Kidney (tissue), 14 donors: ENCODE results near the gene MRPS12. TPM values are rescaled to one million over a fixed set of nuclear protein-coding genes. Genes with fewer than 3 reads are reported as not detected.

Experiments used
- DNase-seq, 5 donors: peaks; one replicate each; pipeline ENCODE4 v3.0.0-alpha.2; 2013 to 2020
- FAIRE-seq: peaks from 2 replicates; lab custom pipeline; 2012; peaks lifted over from hg19 to GRCh38; lab: Jason Lieb, UNC
- H3K27ac ChIP-seq, 2 donors: one replicate each; pipeline ENCODE4 v1.7.0; 2013; ENCODE audit warnings: low read depth in 2 of 2, low read length in 2 of 2, inconsistent platforms in 1 of 2
- H3K27me3 ChIP-seq: one replicate; pipeline ENCODE4 v1.7.1; 2013; ENCODE audit warnings: low read length, inconsistent platforms; ENCODE audit not compliant: control insufficient read depth, insufficient read depth
- H3K36me3 ChIP-seq, 3 donors: one replicate each; pipeline versions ENCODE4 v1.7.0 to v1.7.1; 2013; ENCODE audit warnings: low read length in 3 of 3, control low read depth in 1 of 3, inconsistent platforms in 1 of 3; ENCODE audit not compliant: insufficient read depth in 3 of 3, control insufficient read depth in 2 of 3
- H3K4me1 ChIP-seq, 3 donors: one replicate each; pipeline versions ENCODE4 v1.7.0 to v1.7.1; 2013; ENCODE audit warnings: low read length in 3 of 3, inconsistent platforms in 1 of 3, low read depth in 1 of 3; ENCODE audit not compliant: control insufficient read depth in 2 of 3, insufficient read depth in 2 of 3
- H3K4me3 ChIP-seq, 3 donors: one replicate each; pipeline versions ENCODE4 v1.7.0 to v1.8.1; 2013; ENCODE audit warnings: low read length in 3 of 3, control low read depth in 1 of 3, inconsistent platforms in 1 of 3
- H3K9ac ChIP-seq, 3 donors: one replicate each; pipeline versions ENCODE4 v1.7.0 to v1.7.1; 2013; ENCODE audit warnings: low read length in 3 of 3, control low read depth in 1 of 3, inconsistent platforms in 1 of 3
- H3K9me3 ChIP-seq, 3 donors: one replicate each; pipeline versions ENCODE4 v1.7.0 to v1.7.1; 2013; ENCODE audit warnings: low read length in 3 of 3, control low read depth in 1 of 3, inconsistent platforms in 1 of 3; ENCODE audit not compliant: control insufficient read depth in 2 of 3, insufficient read depth in 1 of 3
- intact Hi-C: fragments of 100-400 bp; cut with DNase I; formaldehyde crosslinking; loops from one replicate; pipeline ENCODE4 v1.11.1; 2022
- polyA plus RNA-seq: library from polyadenylated mRNA; stranded (reverse); fragments of 350-450 nt; fragmentation: Illumina TruSeq; extraction: RNeasy Lipid Tissue Mini Kit (QIAGEN cat#74804); gene quantifications from one replicate; pipeline ENCODE4 v1.2.3, GENCODE V29; 2014; ENCODE audit warnings: low read depth, low replicate concordance; ENCODE audit not compliant: insufficient read depth
- total RNA-seq: library from RNA; stranded (reverse); fragmentation: NEBNext Ultra II Directional; extraction: Animal tissue kit (Norgen Biotek cat#: 25700); gene quantifications from one replicate; pipeline ENCODE4 v1.2.1, GENCODE V29; 2021
- TF ChIP-seq, protein P1 (sequence below): IDR thresholded peaks from 3 replicates; pipeline ENCODE4 v1.5.1; 2012; ENCODE audit warnings: mild to moderate bottlenecking, moderate library complexity, borderline replicate concordance; ENCODE audit not compliant: insufficient read depth; ENCODE audit errors: extremely low read depth
- donor health status: control.
- donor health status: control.
- donor health status: control.
- donor health status: control.
- donor health status: control.
- donor health status: DM: yes; HTN: yes; CAD: no.
- donor health status: Normal renal cell carcinoma (clear cell type).

Gene MRPS12
- total and polyA plus RNA-seq, 2 donors from 2014 or later: 28.5 to 110 TPM

DNA sequence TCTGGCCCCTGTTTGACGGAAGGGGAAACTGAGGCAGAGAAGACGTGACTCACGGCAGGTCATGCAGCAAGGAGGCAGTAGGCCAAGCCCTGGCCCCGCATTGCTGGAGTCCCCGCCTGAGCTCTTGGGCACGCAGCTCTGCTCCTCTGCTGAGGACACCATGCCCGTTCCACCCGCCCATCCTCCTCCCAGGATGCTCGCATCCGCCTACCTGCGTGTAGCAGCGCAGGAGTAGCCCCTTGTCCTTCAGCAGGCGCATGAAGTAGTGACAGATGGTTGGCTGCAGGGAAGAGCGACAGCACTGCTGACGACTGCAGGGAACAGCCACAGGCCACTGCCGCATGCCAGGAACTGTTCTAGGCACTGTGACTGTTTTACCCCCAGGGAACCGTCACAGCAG lies 41.9 kb upstream of the MRPS12 start:
- Histone ChIP-seq H3K27me3 (no peaks in the 10 kb centered on the region), H3K4me1 (peaks cover 0 to 2% (median 0%) of the 10 kb centered on the region in 3 donors), H3K27ac (no peak overlapping the region), H3K4me3 (no peak overlapping the region), H3K9ac (no peak overlapping the region), H3K9me3 (no peaks in the 10 kb centered on the region), H3K36me3 (peaks cover 0 to 23% (median 18%) of the 10 kb centered on the region in 3 donors)
- TF ChIP-seq, protein P1, sequence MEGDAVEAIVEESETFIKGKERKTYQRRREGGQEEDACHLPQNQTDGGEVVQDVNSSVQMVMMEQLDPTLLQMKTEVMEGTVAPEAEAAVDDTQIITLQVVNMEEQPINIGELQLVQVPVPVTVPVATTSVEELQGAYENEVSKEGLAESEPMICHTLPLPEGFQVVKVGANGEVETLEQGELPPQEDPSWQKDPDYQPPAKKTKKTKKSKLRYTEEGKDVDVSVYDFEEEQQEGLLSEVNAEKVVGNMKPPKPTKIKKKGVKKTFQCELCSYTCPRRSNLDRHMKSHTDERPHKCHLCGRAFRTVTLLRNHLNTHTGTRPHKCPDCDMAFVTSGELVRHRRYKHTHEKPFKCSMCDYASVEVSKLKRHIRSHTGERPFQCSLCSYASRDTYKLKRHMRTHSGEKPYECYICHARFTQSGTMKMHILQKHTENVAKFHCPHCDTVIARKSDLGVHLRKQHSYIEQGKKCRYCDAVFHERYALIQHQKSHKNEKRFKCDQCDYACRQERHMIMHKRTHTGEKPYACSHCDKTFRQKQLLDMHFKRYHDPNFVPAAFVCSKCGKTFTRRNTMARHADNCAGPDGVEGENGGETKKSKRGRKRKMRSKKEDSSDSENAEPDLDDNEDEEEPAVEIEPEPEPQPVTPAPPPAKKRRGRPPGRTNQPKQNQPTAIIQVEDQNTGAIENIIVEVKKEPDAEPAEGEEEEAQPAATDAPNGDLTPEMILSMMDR: no peak
- intact Hi-C loops: no loop called here
- FAIRE-seq: no peak
- no peak for DNase-seq

DNA sequence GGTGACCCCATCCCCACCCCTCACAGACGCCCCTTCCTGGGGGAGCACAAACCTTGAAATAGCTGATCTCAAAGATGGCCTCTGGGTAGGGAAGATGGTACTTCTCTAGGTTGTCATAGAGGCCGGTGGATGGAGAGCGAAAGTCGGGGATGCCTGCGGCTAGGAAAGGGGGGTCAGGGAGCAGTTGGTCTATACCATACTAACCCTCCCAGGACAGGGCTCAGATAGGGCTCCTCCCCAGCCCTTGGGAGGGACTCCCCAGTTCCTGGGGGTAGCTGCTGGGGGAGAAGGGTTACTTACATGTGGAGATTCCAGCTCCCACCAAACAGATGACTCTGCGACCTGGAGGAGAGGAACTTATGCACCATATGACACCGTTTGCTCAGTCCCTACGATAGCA lies 40.9 kb upstream of the MRPS12 start:
- FAIRE-seq (no peak), DNase-seq (no peak)
- no peak overlapping the region for H3K27ac ChIP-seq
- peaks cover 0 to 21% (median 18%) of the 10 kb centered on the region in 3 donors for H3K36me3 ChIP-seq
- peaks cover 0 to 9% (median 0%) of the 10 kb centered on the region in 3 donors for H3K4me1 ChIP-seq
- H3K4me3 ChIP-seq: no peak overlapping the region
- H3K9me3 ChIP-seq: no peaks in the 10 kb centered on the region
- TF ChIP-seq, protein P1: no peak
- intact Hi-C loops: no loop called here
- no peak overlapping the region for H3K9ac ChIP-seq
- H3K27me3 ChIP-seq: no peaks in the 10 kb centered on the region

DNA sequence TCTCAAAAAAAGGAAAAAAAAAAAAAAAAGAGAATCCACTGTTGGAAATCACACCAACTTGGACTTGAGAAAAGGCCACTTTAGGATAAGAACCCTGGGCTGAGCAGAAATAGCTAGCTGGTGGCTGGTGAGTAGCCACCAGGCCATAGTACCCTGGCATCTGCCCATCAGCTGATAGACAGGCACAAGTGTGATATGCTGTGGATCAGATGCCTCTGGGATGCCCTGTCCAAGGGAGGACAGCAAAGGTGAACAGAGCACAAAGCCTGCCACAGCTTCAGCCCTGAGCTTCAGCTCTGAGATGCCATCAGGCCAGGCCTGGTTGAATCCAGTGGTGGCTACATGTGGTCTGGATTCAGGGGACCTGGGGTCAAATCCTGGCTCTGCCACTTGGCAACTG lies 40.1 kb upstream of the MRPS12 start:
- Histone ChIP-seq H3K9ac (no peak overlapping the region), H3K36me3 (peaks cover 0 to 21% (median 18%) of the 10 kb centered on the region in 3 donors), H3K27ac (no peak overlapping the region), H3K4me1 (peaks cover 0 to 10% (median 0%) of the 10 kb centered on the region in 3 donors), H3K27me3 (no peaks in the 10 kb centered on the region), H3K4me3 (no peak overlapping the region), H3K9me3 (no peaks in the 10 kb centered on the region)
- intact Hi-C loops: no loop called here
- TF ChIP-seq, protein P1: no peak
- DNase-seq (no peak), FAIRE-seq (no peak)

DNA sequence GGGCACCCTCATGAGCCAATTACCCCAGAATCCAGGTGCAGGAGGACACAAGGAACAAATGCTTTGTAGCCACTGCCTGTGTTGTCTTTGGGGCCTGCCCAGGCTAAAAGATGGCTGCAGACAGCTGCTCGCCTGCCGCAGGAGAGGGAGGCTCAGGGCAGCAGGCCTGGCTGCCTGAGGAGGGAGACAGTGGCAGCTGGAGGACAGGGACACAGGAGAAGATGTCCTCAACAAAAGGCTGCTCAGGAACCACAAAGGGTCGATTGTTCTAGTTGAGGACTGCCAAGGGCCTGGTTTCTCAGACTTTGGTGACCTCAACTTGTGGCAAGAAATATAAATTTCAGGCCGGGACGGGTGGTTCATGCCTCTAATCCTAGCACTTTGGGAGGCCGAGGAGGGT lies 39.0 kb upstream of the MRPS12 start:
- no peak for DNase-seq
- Histone ChIP-seq H3K9me3 (no peaks in the 10 kb centered on the region), H3K4me3 (no peak overlapping the region), H3K27ac (no peak overlapping the region), H3K27me3 (no peaks in the 10 kb centered on the region), H3K36me3 (peaks cover 0 to 21% (median 18%) of the 10 kb centered on the region in 3 donors), H3K4me1 (peaks cover 0 to 13% (median 0%) of the 10 kb centered on the region in 3 donors), H3K9ac (no peak overlapping the region)
- FAIRE-seq: no peak
- TF ChIP-seq, protein P1: no peak
- intact Hi-C loops: no loop called here
